Measurements from ENCODE around the gene BCKDHB. TPM values are rescaled to one million over a fixed set of nuclear protein-coding genes. Genes with fewer than 3 reads are reported as not detected.

Gene BCKDHB
- total RNA-seq, 3 donors from 2014 or later = 19.0 to 33.7 (median 23.4) TPM

- no peaks in the 10 kb centered on the region for H3K36me3 ChIP-seq
- intact Hi-C loops (cut with DNase I; ENCODE audit: low total_unique reads) = no loop called here
- H3K27ac ChIP-seq = no peak overlapping the region
- H3K27me3 ChIP-seq = no peaks in the 10 kb centered on the region
- H3K4me1 ChIP-seq = no peaks in the 10 kb centered on the region
- no peak for TF ChIP-seq POLR2A (IDR thresholded peaks at IDR 0.05)
- TF ChIP-seq CTCF (IDR thresholded peaks at IDR 0.05) = no peak
- no peak for TF ChIP-seq POLR2AphosphoS5 (IDR thresholded peaks at IDR 0.05)
- no peaks in the 10 kb centered on the region for H3K9me3 ChIP-seq
- H3K4me3 ChIP-seq = no peak overlapping the region
- no peak for DNase-seq (ENCODE audit: low spot score in 2 of 2)
Observed at GRCh38 chr6:80170433-80170832, 64.0 kb downstream of the BCKDHB start.

- no peak for TF ChIP-seq POLR2A (IDR thresholded peaks at IDR 0.05)
- no peak for TF ChIP-seq POLR2AphosphoS5 (IDR thresholded peaks at IDR 0.05)
- no peak for TF ChIP-seq CTCF (IDR thresholded peaks at IDR 0.05)
- intact Hi-C loops (cut with DNase I; ENCODE audit: low total_unique reads) = no loop called here
- no peaks in the 10 kb centered on the region for H3K4me1 ChIP-seq
- no peak overlapping the region for H3K27ac ChIP-seq
- H3K27me3 ChIP-seq = no peaks in the 10 kb centered on the region
- H3K36me3 ChIP-seq = no peaks in the 10 kb centered on the region
- H3K4me3 ChIP-seq = no peak overlapping the region
- no peaks in the 10 kb centered on the region for H3K9me3 ChIP-seq
- DNase-seq (ENCODE audit: low spot score in 2 of 2) = no peak
Observed at GRCh38 chr6:80173411-80173810, 66.9 kb downstream of the BCKDHB start.

GRCh38 chr6:80174900-80175572 is 68.6 kb downstream of the BCKDHB start:
- intact Hi-C loops (cut with DNase I; ENCODE audit: low total_unique reads) = no loop called here
- Histone ChIP-seq H3K4me3 (no peak overlapping the region), H3K27me3 (no peaks in the 10 kb centered on the region), H3K9me3 (no peaks in the 10 kb centered on the region), H3K36me3 (no peaks in the 10 kb centered on the region), H3K4me1 (no peaks in the 10 kb centered on the region), H3K27ac (no peak overlapping the region)
- DNase-seq (ENCODE audit: low spot score in 2 of 2) = no peak
- TF ChIP-seq POLR2A (IDR thresholded peaks at IDR 0.05) (no peak), POLR2AphosphoS5 (IDR thresholded peaks at IDR 0.05) (no peak), CTCF (IDR thresholded peaks at IDR 0.05) (no peak)

- no peaks in the 10 kb centered on the region for H3K4me1 ChIP-seq
- H3K36me3 ChIP-seq = no peaks in the 10 kb centered on the region
- H3K9me3 ChIP-seq = peaks cover 0 to 4% of the 10 kb centered on the region in 2 donors
- no peak overlapping the region for H3K4me3 ChIP-seq
- no peak overlapping the region for H3K27ac ChIP-seq
- DNase-seq (ENCODE audit: low spot score in 2 of 2) = no peak
- intact Hi-C loops (cut with DNase I; ENCODE audit: low total_unique reads) = loop anchor here (10.0 kb wide), 1 partner anchor 1465 kb away; no protein-coding TSS in a partner anchor
- no peaks in the 10 kb centered on the region for H3K27me3 ChIP-seq
- TF ChIP-seq POLR2AphosphoS5 (IDR thresholded peaks at IDR 0.05) (no peak), POLR2A (IDR thresholded peaks at IDR 0.05) (no peak), CTCF (IDR thresholded peaks at IDR 0.05) (no peak)
Observed at GRCh38 chr6:80179695-80180094, 73.2 kb downstream of the BCKDHB start.

- Histone ChIP-seq H3K4me3 (no peak overlapping the region), H3K27ac (no peak overlapping the region), H3K36me3 (no peaks in the 10 kb centered on the region), H3K9me3 (peaks cover 0 to 4% of the 10 kb centered on the region in 2 donors), H3K27me3 (no peaks in the 10 kb centered on the region), H3K4me1 (no peaks in the 10 kb centered on the region)
- TF ChIP-seq POLR2AphosphoS5 (IDR thresholded peaks at IDR 0.05) (no peak), POLR2A (IDR thresholded peaks at IDR 0.05) (no peak), CTCF (IDR thresholded peaks at IDR 0.05) (no peak)
- DNase-seq (ENCODE audit: low spot score in 2 of 2) = no peak
- intact Hi-C loops (cut with DNase I; ENCODE audit: low total_unique reads) = loop anchor here (10.0 kb wide), 1 partner anchor 1463 kb away; no protein-coding TSS in a partner anchor
Observed at GRCh38 chr6:80181352-80182081, 75.0 kb downstream of the BCKDHB start.
